K562 (cell line): Measurements from ENCODE around the gene ZDHHC14. TPM values are rescaled to one million over a fixed set of nuclear protein-coding genes. Genes with fewer than 3 reads are reported as not detected.

ENCODE experiments used
- DMBX1 ChIP-seq: fragments of 250-450 bp; sonication (Bioruptor Pico); IDR thresholded peaks from 2 replicates; pipeline ENCODE4 v1.8.0; 2022; ENCODE audit warnings: inconsistent platforms, mild to moderate bottlenecking, moderate library complexity, borderline replicate concordance
- NR4A1 ChIP-seq, 2 experiments: fragments of 250-450 bp in 1 of 2; fragments of 450-650 bp in 1 of 2; sonication (Bioruptor Pico) in 1 of 2; IDR thresholded peaks; 2 replicates each; pipeline versions ENCODE4 v1.4.0 to v1.6.1; 2016 to 2020; ENCODE audit warnings: mild to moderate bottlenecking in 2 of 2, missing compliant biosample characterization in 1 of 2, missing genetic modification characterization in 1 of 2, moderate library complexity in 1 of 2
- POLR2A ChIP-seq: fragments of 450-650 bp; conservative IDR thresholded peaks from 2 replicates; pipeline ENCODE4 v1.6.1; 2016
- TAF15 ChIP-seq: fragments of 200-400 bp; formaldehyde crosslinking; IDR thresholded peaks from 2 replicates; pipeline ENCODE4 v1.6.1; 2017; ENCODE audit warnings: mild to moderate bottlenecking, low read depth, low read length, moderate library complexity
- TAF7 ChIP-seq: fragments of 450-650 bp; IDR thresholded peaks from 2 replicates; pipeline ENCODE4 v1.6.1; 2016; ENCODE audit warnings: missing genetic modification characterization, missing compliant biosample characterization
- TBP ChIP-seq: optimal IDR thresholded peaks from 2 replicates; pipeline ENCODE3; 2011; ENCODE audit warnings: low read depth, low read length, improper control_type of control experiment
- TRIM24 ChIP-seq, 2 experiments: fragments of 450-650 bp; IDR thresholded peaks; 2 replicates each; pipeline ENCODE4 v1.6.1; 2016
- polyA plus RNA-seq, 8 experiments: library from polyadenylated mRNA; depleted of rRNA in 4 of 8; stranded (reverse) in 5 of 8; unstranded in 3 of 8; fragments of >200 nt; fragmentation: Nextera tagmentation in 2 of 8; fragmentation: Illumina TruSeq in 1 of 8; extraction: Ambion mirVana in 2 of 8; extraction: Trizol in 1 of 8; gene quantifications; 2 replicates each; pipeline versions ENCODE4 v1.2.1 to v1.2.3, GENCODE V29; 2011 to 2014; ENCODE audit warnings: inconsistent platforms in 1 of 8, missing spikeins in 1 of 8
- total RNA-seq, 7 experiments: library from RNA; depleted of rRNA in 6 of 7; stranded (reverse); fragments of >200 nt in 6 of 7; fragmentation: Illumina TruSeq in 2 of 7; extraction: Trizol in 2 of 7; gene quantifications; 2 replicates each; pipeline versions ENCODE4 v1.2.1 to v1.2.3, GENCODE V29; 2011 to 2021; ENCODE audit warnings: low replicate concordance in 1 of 7
- TF ChIP-seq, protein P1 (sequence below): fragments of 450-650 bp; conservative IDR thresholded peaks from 2 replicates; pipeline ENCODE4 v1.6.1; 2016; ENCODE audit warnings: missing genetic modification characterization, low read depth, mild to moderate bottlenecking, missing compliant biosample characterization, moderate library complexity
- TF ChIP-seq, protein P2 (sequence below): IDR thresholded peaks from 2 replicates; pipeline ENCODE4 v1.6.1; 2016; ENCODE audit warnings: missing genetic modification characterization, missing compliant biosample characterization
- TF ChIP-seq, protein P3 (sequence below): fragments of 450-650 bp; IDR thresholded peaks from 2 replicates; pipeline ENCODE4 v1.6.1; 2014; ENCODE audit warnings: low read depth, mild to moderate bottlenecking, moderate library complexity, borderline replicate concordance
- TF ChIP-seq, protein P4 (sequence below), 2 experiments: fragments of 450-650 bp in 1 of 2; sonication (generic) in 1 of 2; formaldehyde crosslinking in 1 of 2; IDR thresholded peaks in 1 of 2; conservative IDR thresholded peaks in 1 of 2; 2 replicates each; pipeline versions ENCODE4 v1.6.1 to v1.8.1; 2016 to 2023; ENCODE audit warnings: mild to moderate bottlenecking in 2 of 2, moderate library complexity in 2 of 2, inconsistent platforms in 1 of 2, missing genetic modification reagents in 1 of 2
- TF ChIP-seq, protein P5 (sequence below): fragments of 450-650 bp; conservative IDR thresholded peaks from 2 replicates; pipeline ENCODE4 v1.6.1; 2016; ENCODE audit warnings: missing genetic modification characterization, low read depth, mild to moderate bottlenecking, control low read depth, missing compliant biosample characterization

Gene ZDHHC14
- total and polyA plus RNA-seq, 9 of the 15 experiments (the other 6 are each of a cell fraction or from before 2014, with no cell fraction given), result 0.92 to 23.1 (median 13.8) TPM

DNA sequence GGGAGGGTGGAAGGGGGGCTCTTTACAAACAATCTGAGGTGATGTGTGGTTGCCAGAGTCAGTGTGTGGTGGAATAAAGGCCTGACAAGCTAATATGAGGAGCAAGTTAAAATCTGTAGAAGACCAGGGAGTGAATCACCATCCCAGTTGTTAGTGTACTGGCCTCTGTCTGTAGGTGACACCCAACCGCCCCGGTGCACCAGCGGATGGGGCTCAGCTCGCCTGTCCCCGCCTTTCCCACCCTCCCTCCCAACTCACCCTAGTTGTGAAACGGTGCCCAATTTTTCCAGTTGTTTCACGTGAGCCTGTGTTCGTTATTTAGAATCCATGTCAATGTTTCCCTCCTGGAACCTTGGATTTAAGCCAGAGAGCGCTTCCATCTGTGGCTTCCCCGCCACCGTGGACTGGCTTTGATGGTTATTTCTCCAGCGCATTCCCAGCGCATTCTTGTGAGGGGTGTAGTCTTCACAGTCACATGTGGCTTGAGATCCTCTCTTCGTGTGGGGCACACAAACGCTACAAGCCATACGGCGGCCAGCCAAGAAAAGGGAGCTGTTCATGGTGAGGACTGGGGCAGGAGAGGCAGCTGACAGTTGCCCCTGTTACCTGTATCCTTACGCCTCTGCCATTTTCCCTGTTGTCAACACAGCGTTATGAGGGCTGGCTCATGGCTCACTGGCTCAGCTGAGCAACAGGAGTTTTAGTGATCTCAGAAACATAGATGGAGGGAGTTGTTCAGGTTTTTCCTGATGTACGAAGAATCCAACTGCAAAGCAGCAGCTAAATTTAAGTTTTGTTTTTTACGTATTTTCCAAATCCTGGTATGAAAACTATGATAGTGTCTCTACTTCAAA lies 137.6 kb downstream of the ZDHHC14 start (continued):
- TF ChIP-seq, protein P1, sequence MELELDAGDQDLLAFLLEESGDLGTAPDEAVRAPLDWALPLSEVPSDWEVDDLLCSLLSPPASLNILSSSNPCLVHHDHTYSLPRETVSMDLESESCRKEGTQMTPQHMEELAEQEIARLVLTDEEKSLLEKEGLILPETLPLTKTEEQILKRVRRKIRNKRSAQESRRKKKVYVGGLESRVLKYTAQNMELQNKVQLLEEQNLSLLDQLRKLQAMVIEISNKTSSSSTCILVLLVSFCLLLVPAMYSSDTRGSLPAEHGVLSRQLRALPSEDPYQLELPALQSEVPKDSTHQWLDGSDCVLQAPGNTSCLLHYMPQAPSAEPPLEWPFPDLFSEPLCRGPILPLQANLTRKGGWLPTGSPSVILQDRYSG (tag), result peak; percentile 91
- TF ChIP-seq TAF15 (no peak), NR4A1 (CRISPR knock-in tag; IDR thresholded peaks at IDR 0.05) (no peak), NR4A1 (tag; IDR thresholded peaks at IDR 0.05) (peak; percentile 96), DMBX1 (CRISPR knock-in tag) (peak; percentile 89), TRIM24 (IDR thresholded peaks at IDR 0.05) (0 out of 4 replicates have a peak, but pooled peaks of 1 of the 2 experiments have one; percentile 15), TAF7 (tag) (no peak), TBP (no peak), POLR2A (peak; percentile 59)
- TF ChIP-seq, protein P2, sequence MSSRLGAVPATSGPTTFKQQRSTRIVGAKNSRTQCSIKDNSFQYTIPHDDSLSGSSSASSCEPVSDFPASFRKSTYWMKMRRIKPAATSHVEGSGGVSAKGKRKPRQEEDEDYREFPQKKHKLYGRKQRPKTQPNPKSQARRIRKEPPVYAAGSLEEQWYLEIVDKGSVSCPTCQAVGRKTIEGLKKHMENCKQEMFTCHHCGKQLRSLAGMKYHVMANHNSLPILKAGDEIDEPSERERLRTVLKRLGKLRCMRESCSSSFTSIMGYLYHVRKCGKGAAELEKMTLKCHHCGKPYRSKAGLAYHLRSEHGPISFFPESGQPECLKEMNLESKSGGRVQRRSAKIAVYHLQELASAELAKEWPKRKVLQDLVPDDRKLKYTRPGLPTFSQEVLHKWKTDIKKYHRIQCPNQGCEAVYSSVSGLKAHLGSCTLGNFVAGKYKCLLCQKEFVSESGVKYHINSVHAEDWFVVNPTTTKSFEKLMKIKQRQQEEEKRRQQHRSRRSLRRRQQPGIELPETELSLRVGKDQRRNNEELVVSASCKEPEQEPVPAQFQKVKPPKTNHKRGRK (tag), result no peak
- TF ChIP-seq, protein P3, sequence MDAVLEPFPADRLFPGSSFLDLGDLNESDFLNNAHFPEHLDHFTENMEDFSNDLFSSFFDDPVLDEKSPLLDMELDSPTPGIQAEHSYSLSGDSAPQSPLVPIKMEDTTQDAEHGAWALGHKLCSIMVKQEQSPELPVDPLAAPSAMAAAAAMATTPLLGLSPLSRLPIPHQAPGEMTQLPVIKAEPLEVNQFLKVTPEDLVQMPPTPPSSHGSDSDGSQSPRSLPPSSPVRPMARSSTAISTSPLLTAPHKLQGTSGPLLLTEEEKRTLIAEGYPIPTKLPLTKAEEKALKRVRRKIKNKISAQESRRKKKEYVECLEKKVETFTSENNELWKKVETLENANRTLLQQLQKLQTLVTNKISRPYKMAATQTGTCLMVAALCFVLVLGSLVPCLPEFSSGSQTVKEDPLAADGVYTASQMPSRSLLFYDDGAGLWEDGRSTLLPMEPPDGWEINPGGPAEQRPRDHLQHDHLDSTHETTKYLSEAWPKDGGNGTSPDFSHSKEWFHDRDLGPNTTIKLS, result 0 out of 2 replicates have a peak, but pooled peaks have one; percentile 17
- TF ChIP-seq, protein P4, sequence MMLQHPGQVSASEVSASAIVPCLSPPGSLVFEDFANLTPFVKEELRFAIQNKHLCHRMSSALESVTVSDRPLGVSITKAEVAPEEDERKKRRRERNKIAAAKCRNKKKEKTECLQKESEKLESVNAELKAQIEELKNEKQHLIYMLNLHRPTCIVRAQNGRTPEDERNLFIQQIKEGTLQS (IDR thresholded peaks at IDR 0.05), result no peak
- TF ChIP-seq, protein P4 (CRISPR knock-in tag; conservative IDR thresholded peaks at IDR 0.05), result 0 out of 2 replicates have a peak, but pooled peaks have one; percentile 53
- TF ChIP-seq, protein P5, sequence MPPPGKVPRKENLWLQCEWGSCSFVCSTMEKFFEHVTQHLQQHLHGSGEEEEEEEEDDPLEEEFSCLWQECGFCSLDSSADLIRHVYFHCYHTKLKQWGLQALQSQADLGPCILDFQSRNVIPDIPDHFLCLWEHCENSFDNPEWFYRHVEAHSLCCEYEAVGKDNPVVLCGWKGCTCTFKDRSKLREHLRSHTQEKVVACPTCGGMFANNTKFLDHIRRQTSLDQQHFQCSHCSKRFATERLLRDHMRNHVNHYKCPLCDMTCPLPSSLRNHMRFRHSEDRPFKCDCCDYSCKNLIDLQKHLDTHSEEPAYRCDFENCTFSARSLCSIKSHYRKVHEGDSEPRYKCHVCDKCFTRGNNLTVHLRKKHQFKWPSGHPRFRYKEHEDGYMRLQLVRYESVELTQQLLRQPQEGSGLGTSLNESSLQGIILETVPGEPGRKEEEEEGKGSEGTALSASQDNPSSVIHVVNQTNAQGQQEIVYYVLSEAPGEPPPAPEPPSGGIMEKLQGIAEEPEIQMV (tag), result 0 out of 2 replicates have a peak, but pooled peaks have one; percentile 44
